OCI-LY3 (cell line): ENCODE data around the gene RHOF.

Experiments used
- H2AFZ ChIP-seq: fragments of 200-600, 300-600 bp; shearing (Covaris generic); 2 replicates; pipeline ENCODE4 v1.6.0; 2014; ENCODE audit warnings: antibody characterized with exemption, low read depth, low read length
- H3K27ac ChIP-seq: fragments of 200-600, 300-600 bp; sonication (generic); 2 replicates; pipeline ENCODE4 v1.5.1; 2014; ENCODE audit warnings: mild to moderate bottlenecking, low read length, moderate library complexity, mixed read lengths
- H3K27me3 ChIP-seq: fragments of 200-600, 300-600 bp; sonication (generic); 2 replicates; pipeline ENCODE4 v1.6.1; 2014; ENCODE audit warnings: low read depth, low read length, mixed read lengths
- H3K36me3 ChIP-seq: fragments of 200-600, 300-600 bp; sonication (generic); replicated peaks from 2 replicates; pipeline ENCODE3; 2014; ENCODE audit warnings: low read depth, low read length, mixed read lengths
- H3K4me1 ChIP-seq: fragments of 300-600, 200-600 bp; sonication (generic); 2 replicates; pipeline ENCODE4 v1.6.1; 2014; ENCODE audit warnings: low read length, mixed read lengths
- H3K4me2 ChIP-seq: fragments of 200-600, 300-600 bp; sonication (generic); 2 replicates; pipeline ENCODE4 v1.6.1; 2014; ENCODE audit warnings: low read length, mixed read lengths
- H3K4me3 ChIP-seq: fragments of 300-600, 200-600 bp; sonication (generic); 2 replicates; pipeline ENCODE4 v1.5.1; 2014; ENCODE audit warnings: antibody characterized with exemption, mild to moderate bottlenecking, low read length, moderate library complexity
- H3K79me2 ChIP-seq: fragments of 300-600, 200-600 bp; shearing (Covaris generic); 2 replicates; pipeline ENCODE4 v1.6.1; 2014; ENCODE audit warnings: mild to moderate bottlenecking, low read length, mixed read lengths
- H3K9ac ChIP-seq: fragments of 300-600, 200-600 bp; shearing (Covaris generic); 2 replicates; pipeline ENCODE4 v1.6.0; 2014; ENCODE audit warnings: mild to moderate bottlenecking, low read length, moderate library complexity
- H3K9me3 ChIP-seq: fragments of 200-600, 300-600 bp; shearing (Covaris generic); 2 replicates; pipeline ENCODE4 v1.6.1; 2014; ENCODE audit warnings: low read length, mixed read lengths; ENCODE audit not compliant: insufficient read depth
- H4K20me1 ChIP-seq: fragments of 200-600, 300-600 bp; sonication (generic); 2 replicates; pipeline ENCODE4 v1.6.1; 2016; ENCODE audit warnings: low read length, mixed read lengths; ENCODE audit not compliant: insufficient read depth
- EZH2phosphoT487 ChIP-seq: fragments of 200-600 bp; shearing (Covaris generic); IDR thresholded peaks from 2 replicates; pipeline ENCODE4 v1.6.1; 2018; ENCODE audit warnings: antibody characterized with exemption, mixed run types, low read depth
- TF ChIP-seq, protein P1 (sequence below): fragments of 200-600, 300-600 bp; sonication (generic); IDR thresholded peaks from 2 replicates; pipeline ENCODE4 v1.5.1; 2014; ENCODE audit warnings: antibody characterized with exemption, low read length, low read depth

The RHOF gene

DNA sequence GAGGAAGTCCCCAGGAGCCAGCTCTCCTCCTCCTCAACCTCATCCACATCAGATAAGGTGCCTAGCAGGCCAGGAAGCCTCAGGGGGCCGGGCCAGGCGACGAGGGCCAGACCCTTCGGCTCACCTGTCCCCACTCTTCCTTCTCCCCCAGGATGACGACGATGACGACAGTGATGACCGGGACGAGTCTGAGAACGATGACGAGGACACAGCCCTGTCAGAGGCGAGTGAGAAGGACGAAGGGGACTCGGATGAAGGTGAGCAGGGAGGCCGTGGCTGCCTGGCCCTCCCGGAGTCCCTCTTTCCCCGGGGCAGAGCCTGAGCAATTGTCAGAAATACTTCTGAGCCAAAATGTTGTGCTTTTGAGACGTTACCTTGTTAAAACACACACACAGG lies 24.2 kb upstream of the RHOF start:
- no peaks in the 10 kb centered on the region for H3K27me3 ChIP-seq
- H3K9ac ChIP-seq, result no peak overlapping the region
- H3K79me2 ChIP-seq, result peaks cover 36% of the 10 kb centered on the region
- H3K9me3 ChIP-seq, result no peaks in the 10 kb centered on the region
- H2AFZ ChIP-seq, result no peak overlapping the region
- peaks cover 13% of the 10 kb centered on the region for H4K20me1 ChIP-seq
- H3K4me2 ChIP-seq, result no peak overlapping the region
- no peak overlapping the region for H3K27ac ChIP-seq
- H3K4me1 ChIP-seq, result peaks cover 1% of the 10 kb centered on the region
- H3K4me3 ChIP-seq, result no peak overlapping the region
- TF ChIP-seq, protein P1, sequence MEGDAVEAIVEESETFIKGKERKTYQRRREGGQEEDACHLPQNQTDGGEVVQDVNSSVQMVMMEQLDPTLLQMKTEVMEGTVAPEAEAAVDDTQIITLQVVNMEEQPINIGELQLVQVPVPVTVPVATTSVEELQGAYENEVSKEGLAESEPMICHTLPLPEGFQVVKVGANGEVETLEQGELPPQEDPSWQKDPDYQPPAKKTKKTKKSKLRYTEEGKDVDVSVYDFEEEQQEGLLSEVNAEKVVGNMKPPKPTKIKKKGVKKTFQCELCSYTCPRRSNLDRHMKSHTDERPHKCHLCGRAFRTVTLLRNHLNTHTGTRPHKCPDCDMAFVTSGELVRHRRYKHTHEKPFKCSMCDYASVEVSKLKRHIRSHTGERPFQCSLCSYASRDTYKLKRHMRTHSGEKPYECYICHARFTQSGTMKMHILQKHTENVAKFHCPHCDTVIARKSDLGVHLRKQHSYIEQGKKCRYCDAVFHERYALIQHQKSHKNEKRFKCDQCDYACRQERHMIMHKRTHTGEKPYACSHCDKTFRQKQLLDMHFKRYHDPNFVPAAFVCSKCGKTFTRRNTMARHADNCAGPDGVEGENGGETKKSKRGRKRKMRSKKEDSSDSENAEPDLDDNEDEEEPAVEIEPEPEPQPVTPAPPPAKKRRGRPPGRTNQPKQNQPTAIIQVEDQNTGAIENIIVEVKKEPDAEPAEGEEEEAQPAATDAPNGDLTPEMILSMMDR, result no peak
- no peak for TF ChIP-seq EZH2phosphoT487
- H3K36me3 ChIP-seq, result peaks cover 68% of the 10 kb centered on the region

- TF ChIP-seq, protein P1, result no peak
- TF ChIP-seq EZH2phosphoT487, result no peak
- Histone ChIP-seq H3K27me3 (no peaks in the 10 kb centered on the region), H3K4me3 (no peak overlapping the region), H3K36me3 (peaks cover 69% of the 10 kb centered on the region), H3K4me2 (no peak overlapping the region), H2AFZ (no peak overlapping the region), H3K79me2 (peaks cover 42% of the 10 kb centered on the region), H3K9ac (no peak overlapping the region), H3K27ac (no peak overlapping the region), H4K20me1 (peaks cover 19% of the 10 kb centered on the region), H3K4me1 (peaks cover 7% of the 10 kb centered on the region), H3K9me3 (no peaks in the 10 kb centered on the region)
Observed at GRCh38 chr12:121816925-121817647, 23.6 kb upstream of the RHOF start.

- no peak overlapping the region for H2AFZ ChIP-seq
- H4K20me1 ChIP-seq, result peaks cover 36% of the 10 kb centered on the region
- no peak overlapping the region for H3K4me2 ChIP-seq
- H3K27ac ChIP-seq, result no peak overlapping the region
- H3K9me3 ChIP-seq, result no peaks in the 10 kb centered on the region
- no peak overlapping the region for H3K4me3 ChIP-seq
- H3K4me1 ChIP-seq, result peaks cover 18% of the 10 kb centered on the region
- H3K36me3 ChIP-seq, result peaks cover 77% of the 10 kb centered on the region
- H3K79me2 ChIP-seq, result peaks cover 60% of the 10 kb centered on the region
- H3K9ac ChIP-seq, result no peak overlapping the region
- TF ChIP-seq EZH2phosphoT487, result no peak
- TF ChIP-seq, protein P1, result no peak
- H3K27me3 ChIP-seq, result no peaks in the 10 kb centered on the region
Observed at GRCh38 chr12:121815263-121815662, 21.8 kb upstream of the RHOF start.

DNA sequence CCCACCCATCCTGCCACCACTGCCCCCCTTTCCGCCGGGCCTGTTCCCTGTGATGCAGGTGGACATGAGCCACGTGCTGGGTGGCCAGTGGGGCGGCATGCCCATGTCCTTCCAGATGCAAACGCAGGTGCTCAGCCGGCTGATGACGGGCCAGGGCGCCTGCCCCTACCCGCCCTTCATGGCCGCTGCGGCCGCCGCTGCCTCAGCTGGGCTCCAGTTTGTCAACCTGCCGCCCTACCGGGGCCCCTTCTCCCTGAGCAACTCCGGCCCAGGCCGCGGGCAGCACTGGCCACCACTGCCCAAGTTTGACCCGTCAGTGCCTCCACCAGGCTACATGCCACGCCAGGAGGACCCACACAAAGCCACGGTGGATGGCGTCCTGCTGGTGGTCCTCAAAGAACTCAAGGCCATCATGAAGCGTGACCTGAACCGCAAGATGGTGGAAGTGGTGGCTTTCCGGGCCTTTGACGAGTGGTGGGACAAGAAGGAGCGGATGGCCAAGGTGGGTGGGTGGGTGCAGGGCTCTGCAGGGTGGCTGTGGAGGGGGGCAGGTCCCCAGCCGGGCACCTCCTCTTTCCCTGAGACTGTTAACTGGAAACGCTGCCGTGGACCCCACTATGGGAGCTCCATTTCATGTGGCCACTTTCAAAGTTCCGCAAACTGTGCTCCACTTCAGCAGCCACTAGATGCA lies 21.1 kb upstream of the RHOF start:
- Histone ChIP-seq H3K4me1 (peaks cover 18% of the 10 kb centered on the region), H3K4me3 (no peak overlapping the region), H3K9ac (no peak overlapping the region), H4K20me1 (peaks cover 38% of the 10 kb centered on the region), H3K36me3 (peaks cover 78% of the 10 kb centered on the region), H3K27ac (no peak overlapping the region), H3K27me3 (no peaks in the 10 kb centered on the region), H3K79me2 (peaks cover 61% of the 10 kb centered on the region), H3K9me3 (no peaks in the 10 kb centered on the region), H3K4me2 (no peak overlapping the region), H2AFZ (no peak overlapping the region)
- no peak for TF ChIP-seq EZH2phosphoT487
- TF ChIP-seq, protein P1, result no peak
